ENCODE results near the gene ARID4B.
"Not testable (repeated sequence)": the region's sequence is repeated elsewhere in the genome, so short reads cannot be mapped to it uniquely, and the experiment has no call there.

ARID4B gene

GRCh38 chr1:235313931-235314678 lies 13.9 kb downstream of the ARID4B start:
- no peaks in the 10 kb centered on the region for H3K27me3 ChIP-seq (ENCODE audit: low read depth, low read length)
- no peak overlapping the region for H3K9ac ChIP-seq (ENCODE audit: low read length)
- peaks cover 89% of the 10 kb centered on the region for H3K79me2 ChIP-seq (ENCODE audit: low read length)

GRCh38 chr1:235313262-235313661 lies 14.7 kb downstream of the ARID4B start:
- Histone ChIP-seq H3K9ac (ENCODE audit: low read length) (no peak overlapping the region), H3K9me3 (ENCODE audit: insufficient read depth, low read length) (no peaks in the 10 kb centered on the region), H3K27ac (ENCODE audit: low read length) (no peak overlapping the region), H2AFZ (ENCODE audit: low read depth, low read length) (no peak overlapping the region), H3K36me3 (replicated peaks; ENCODE audit: low read depth, low read length) (peaks cover 22% of the 10 kb centered on the region), H3K4me1 (ENCODE audit: low read length) (peaks cover 9% of the 10 kb centered on the region), H3K79me2 (ENCODE audit: low read length) (peaks cover 80% of the 10 kb centered on the region), H3K27me3 (ENCODE audit: low read depth, low read length) (no peaks in the 10 kb centered on the region), H3K4me2 (ENCODE audit: low read length) (no peak overlapping the region), H4K20me1 (ENCODE audit: insufficient read depth, low read length) (peaks cover 66% of the 10 kb centered on the region), H3K4me3 (ENCODE audit: low read length) (no peak overlapping the region)
- no peak for TF ChIP-seq CTCF (IDR thresholded peaks at IDR 0.05; ENCODE audit: low read depth, low read length)

More at GRCh38 chr1:235313931-235314678, 13.9 kb downstream of the ARID4B start:
- no peak overlapping the region for H3K27ac ChIP-seq (ENCODE audit: low read length)
- H2AFZ ChIP-seq (ENCODE audit: low read depth, low read length): no peak overlapping the region
- H3K9me3 ChIP-seq (ENCODE audit: insufficient read depth, low read length): no peaks in the 10 kb centered on the region
- H4K20me1 ChIP-seq (ENCODE audit: insufficient read depth, low read length): peaks cover 75% of the 10 kb centered on the region
- H3K4me3 ChIP-seq (ENCODE audit: low read length): no peak overlapping the region
- TF ChIP-seq EZH2phosphoT487 (IDR thresholded peaks at IDR 0.05; ENCODE audit: low read depth): no peak
- TF ChIP-seq CTCF (IDR thresholded peaks at IDR 0.05; ENCODE audit: low read depth, low read length): no peak
- peaks cover 30% of the 10 kb centered on the region for H3K36me3 ChIP-seq (replicated peaks; ENCODE audit: low read depth, low read length)
- H3K4me1 ChIP-seq (ENCODE audit: low read length): peaks cover 9% of the 10 kb centered on the region
- no peak overlapping the region for H3K4me2 ChIP-seq (ENCODE audit: low read length)

DNA sequence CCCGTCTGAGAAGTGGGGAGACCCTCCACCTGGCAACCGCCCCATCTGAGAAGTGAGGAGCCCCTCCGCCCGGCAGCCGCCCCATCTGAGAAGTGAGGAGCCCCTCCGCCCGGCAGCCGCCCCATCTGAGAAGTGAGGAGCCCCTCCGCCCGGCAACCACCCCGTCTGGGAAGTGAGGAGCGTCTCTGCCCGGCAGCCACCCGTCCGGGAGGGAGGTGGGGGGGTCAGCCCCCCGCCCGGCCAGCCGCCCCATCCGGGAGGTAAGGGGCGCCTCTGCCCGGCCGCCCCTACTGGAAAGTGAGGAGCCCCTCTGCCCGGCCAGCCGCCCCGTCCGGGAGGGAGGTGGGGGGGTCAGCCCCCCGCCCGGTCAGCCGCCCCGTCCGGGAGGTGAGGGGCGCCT lies 18.8 kb downstream of the ARID4B start:
- H3K4me3 ChIP-seq (ENCODE audit: low read length); H3K9me3 ChIP-seq (ENCODE audit: insufficient read depth, low read length); H3K27me3 ChIP-seq (ENCODE audit: low read depth, low read length); H3K27ac ChIP-seq (ENCODE audit: low read length); H3K9ac ChIP-seq (ENCODE audit: low read length); H3K4me1 ChIP-seq (ENCODE audit: low read length); H3K4me2 ChIP-seq (ENCODE audit: low read length); H2AFZ ChIP-seq (ENCODE audit: low read depth, low read length): not testable (repeated sequence)
- peaks cover 81% of the 10 kb centered on the region for H3K79me2 ChIP-seq (ENCODE audit: low read length)
- peaks cover 75% of the 10 kb centered on the region for H4K20me1 ChIP-seq (ENCODE audit: insufficient read depth, low read length)
- peaks cover 25% of the 10 kb centered on the region for H3K36me3 ChIP-seq (replicated peaks; ENCODE audit: low read depth, low read length)

GRCh38 chr1:235307158-235308124 lies 20.5 kb downstream of the ARID4B start:
- H3K27me3 ChIP-seq (ENCODE audit: low read depth, low read length): no peaks in the 10 kb centered on the region
- H3K4me3 ChIP-seq (ENCODE audit: low read length): no peak overlapping the region
- TF ChIP-seq CTCF (IDR thresholded peaks at IDR 0.05; ENCODE audit: low read depth, low read length) (no peak), EZH2phosphoT487 (IDR thresholded peaks at IDR 0.05; ENCODE audit: low read depth) (no peak)
- no peak overlapping the region for H3K9ac ChIP-seq (ENCODE audit: low read length)
- peaks cover 5% of the 10 kb centered on the region; the same call in 1 of the 2 replicates for H3K4me1 ChIP-seq (ENCODE audit: low read length)
- peaks cover 22% of the 10 kb centered on the region for H3K36me3 ChIP-seq (replicated peaks; ENCODE audit: low read depth, low read length)
- H3K4me2 ChIP-seq (ENCODE audit: low read length): no peak overlapping the region
- peaks cover 80% of the 10 kb centered on the region for H3K79me2 ChIP-seq (ENCODE audit: low read length)
- H3K9me3 ChIP-seq (ENCODE audit: insufficient read depth, low read length): no peaks in the 10 kb centered on the region
- peaks cover 74% of the 10 kb centered on the region for H4K20me1 ChIP-seq (ENCODE audit: insufficient read depth, low read length)
- H2AFZ ChIP-seq (ENCODE audit: low read depth, low read length): no peak overlapping the region
- no peak overlapping the region for H3K27ac ChIP-seq (ENCODE audit: low read length)
